ENCODE data around the gene PLPP2. TPM values are rescaled to one million over a fixed set of nuclear protein-coding genes. Genes with fewer than 3 reads are reported as not detected.

Gene PLPP2
- total and polyA plus RNA-seq, 2 of the 4 experiments (the other 2 are of a cell fraction) = 2.3 to 4.2 TPM

DNA sequence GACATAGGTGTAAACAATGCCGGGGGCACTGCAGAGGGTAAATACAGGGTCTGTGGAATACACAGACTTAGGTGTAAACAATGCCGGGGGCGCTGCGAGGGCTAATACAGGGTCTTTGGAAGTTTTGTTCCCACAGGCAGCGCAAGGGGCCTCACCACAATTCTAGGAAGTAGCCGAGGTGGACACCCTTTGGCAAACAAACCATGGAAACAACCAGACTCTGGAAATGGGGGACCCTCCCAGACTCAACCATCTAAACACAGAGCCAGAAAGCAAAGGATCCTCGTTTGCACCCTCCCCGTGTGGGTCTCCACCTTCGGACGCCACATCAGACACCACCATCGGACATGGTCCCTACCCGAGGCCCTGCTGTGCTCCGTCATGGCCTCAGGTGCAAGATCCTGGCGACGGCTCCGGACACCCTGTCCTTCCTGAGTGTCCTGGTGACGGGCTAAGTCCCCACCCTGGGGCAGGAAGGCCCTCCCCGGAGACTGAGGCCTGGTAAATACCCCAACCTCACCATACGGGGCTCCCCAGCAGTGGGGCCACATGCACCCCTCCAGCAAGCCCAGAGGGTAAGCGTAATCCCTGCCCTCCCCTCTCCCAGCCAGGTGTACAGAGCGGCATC, 16.7 kb upstream of the PLPP2 start:
- Histone ChIP-seq H2BK15ac (ENCODE audit: low read depth, low read length) (no peak overlapping the region), H3K14ac (replicated peaks; ENCODE audit: low read depth, low read length) (no peak overlapping the region), H3K9me3 (ENCODE audit: control insufficient read depth, insufficient read depth, low read length) (no peaks in the 10 kb centered on the region), H3K23ac (ENCODE audit: low read depth, low read length) (no peak overlapping the region), H3K9me1 (ENCODE audit: insufficient read depth, low read length) (0 out of 2 replicates have a peak, but pooled peaks cover 7% of the 10 kb centered on the region), H3K4me3 (ENCODE audit: insufficient read depth, low read depth, low read length) (no peak overlapping the region), H3K36me3 (ENCODE audit: control insufficient read depth, insufficient read depth, low read length) (peaks cover 57% of the 10 kb centered on the region), H3K79me1 (ENCODE audit: low read depth in 1 of 2, low read length in 2 of 2) (peaks cover 0 to 35% of the 10 kb centered on the region in 2 experiments), H4K20me1 (ENCODE audit: insufficient read depth, low read length) (peaks cover 26% of the 10 kb centered on the region), H3K9ac (ENCODE audit: low read depth, low read length) (no peak overlapping the region), H4K91ac (ENCODE audit: insufficient read depth, low read depth, low read length) (no peak overlapping the region), H3K4ac (ENCODE audit: low read depth, low read length) (no peak overlapping the region), H3K4me1 (ENCODE audit: control insufficient read depth, insufficient read depth, low read length) (no peaks in the 10 kb centered on the region), H2AK9ac (replicated peaks; ENCODE audit: low read depth, low read length, poor library complexity) (no peak overlapping the region), H2BK120ac (ENCODE audit: low read depth, low read length) (no peak overlapping the region), H3K4me2 (ENCODE audit: low read depth, low read length) (no peak overlapping the region), H2AFZ (replicated peaks; ENCODE audit: low read length, poor library complexity) (no peak overlapping the region), H3K27ac (ENCODE audit: insufficient read depth, low read length) (no peak overlapping the region), H3K27me3 (ENCODE audit: control insufficient read depth, insufficient read depth, low read length) (no peaks in the 10 kb centered on the region), H2AK5ac (ENCODE audit: low read depth, low read length) (no peak overlapping the region), H2BK20ac (ENCODE audit: low read depth, low read length) (no peak overlapping the region), H4K8ac (ENCODE audit: low read depth in 2 of 2, low read length in 2 of 2) (no peak overlapping the region), H3K18ac (ENCODE audit: low read depth, low read length) (no peak overlapping the region), H2BK5ac (ENCODE audit: low read depth, low read length, poor library complexity, severe bottlenecking) (no peak overlapping the region), H3K56ac (ENCODE audit: extremely low read depth, insufficient read depth, low read length) (no peak overlapping the region), H4K5ac (ENCODE audit: low read depth, low read length) (no peak overlapping the region)
- POLR2A ChIA-PET (ENCODE audit: unreplicated experiment) = no interaction called here
- in situ Hi-C loops (cut with MboI; ENCODE audit: low sequenced_read_pairs) (no loop called here), dilution Hi-C loops (cut with HindIII; ENCODE audit: low sequenced_read_pairs, unreplicated experiment) (no loop called here), intact Hi-C loops (cut with micrococcal nuclease) (no loop called here)
- TF ChIP-seq RFX5 (IDR thresholded peaks at IDR 0.05; ENCODE audit: low read depth, low read length) (no peak), CHD1 (IDR thresholded peaks at IDR 0.05; ENCODE audit: low read depth, low read length) (no peak), MAFK (IDR thresholded peaks at IDR 0.05; ENCODE audit: low read depth, low read length) (no peak), SMC3 (IDR thresholded peaks at IDR 0.05; ENCODE audit: low read depth, low read length) (no peak), CEBPB (IDR thresholded peaks at IDR 0.05; ENCODE audit: low read depth, low read length) (no peak), POLR2A (IDR thresholded peaks at IDR 0.05; ENCODE audit: low read depth, low read length) (no peak), BHLHE40 (IDR thresholded peaks at IDR 0.05; ENCODE audit: low read depth, low read length) (no peak), RAD21 (IDR thresholded peaks at IDR 0.05; ENCODE audit: low read length) (no peak), MAZ (IDR thresholded peaks at IDR 0.05; ENCODE audit: borderline replicate concordance, low read depth, low read length) (no peak), ELK1 (IDR thresholded peaks at IDR 0.05; ENCODE audit: borderline replicate concordance, low read depth, low read length) (no peak), FOS (IDR thresholded peaks at IDR 0.05; ENCODE audit: low read depth, low read length) (no peak), NFE2L2 (IDR thresholded peaks at IDR 0.05; ENCODE audit: low read depth, low read length) (no peak), RCOR1 (IDR thresholded peaks at IDR 0.05; ENCODE audit: insufficient replicate concordance, low read length) (no peak), MXI1 (IDR thresholded peaks at IDR 0.05; ENCODE audit: borderline replicate concordance, low read depth, low read length) (no peak), CTCF (conservative IDR thresholded peaks at IDR 0.05; ENCODE audit: low read depth, low read length) (no peak), USF2 (IDR thresholded peaks at IDR 0.05; ENCODE audit: low read depth, low read length) (no peak)
- WGBS, 2 experiments (ENCODE audit: extremely low coverage in 2 of 2, insufficient read length in 1 of 2) = 97% methylated on average over 8 of the region's 21 CpGs; no CpG with 5 or more reads in 1 of the 2 experiments
- CTCF ChIA-PET = no interaction called here
- no TSS peak for BruUV-seq (replicated peaks)
- ATAC-seq (ENCODE audit: low read depth) = no peak
- no peak for DNase-seq

Data from IMR-90 (cell line).